Posterior vena cava (tissue), 2 donors: ENCODE data around the gene GMPPA. TPM values are rescaled to one million over a fixed set of nuclear protein-coding genes. Genes with fewer than 3 reads are reported as not detected.

ENCODE experiments used
- DNase-seq: peaks from one replicate; pipeline ENCODE4 v3.0.0-alpha.2; 2020; ENCODE audit warnings: low spot score
- intact Hi-C, 2 donors: fragments of 100-400 bp; cut with DNase I; formaldehyde crosslinking; loops; one replicate each; pipeline versions ENCODE4 v1.14.1 to v1.14.2; 2022 to 2023
- microRNA-seq, 2 donors: library from miRNA; unstranded; fragments of <30 nt; microRNA quantifications; one replicate each; pipeline ENCODE4 v1.2.0, GENCODE V29; 2020 to 2021; ENCODE audit warnings: borderline microRNAs expressed in 2 of 2
- total RNA-seq, 2 donors: library from RNA; stranded (reverse); fragmentation: NEBNext Ultra II Directional; extraction: Animal tissue kit (Norgen Biotek cat#: 25700); gene quantifications; one replicate each; pipeline ENCODE4 v1.2.1, GENCODE V29; 2021
- donor health status: DM: yes; HTN: yes; CAD: no.
- donor health status: DM: yes; HTN: yes; CAD: no.

Gene GMPPA
- total RNA-seq, 2 donors from 2014 or later: 33.9 to 42.8 TPM

DNA sequence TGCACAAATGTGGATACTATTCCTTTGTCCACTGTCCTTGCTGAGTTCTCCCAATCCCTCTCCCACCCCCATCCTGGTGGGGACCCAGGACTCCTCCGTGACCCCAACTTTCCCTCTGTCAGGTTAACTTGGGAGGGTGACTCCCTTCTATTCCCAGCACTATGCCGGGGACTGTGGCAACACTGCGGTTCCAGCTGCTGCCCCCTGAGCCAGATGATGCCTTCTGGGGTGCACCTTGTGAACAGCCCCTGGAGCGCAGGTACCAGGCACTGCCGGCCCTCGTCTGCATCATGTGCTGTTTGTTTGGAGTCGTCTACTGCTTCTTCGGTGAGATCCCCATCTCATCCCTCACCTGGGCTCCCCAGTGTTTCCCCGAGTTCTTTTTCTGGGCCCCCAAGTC is 45.9 kb downstream of the GMPPA start:
- intact Hi-C loops: loop anchor here (2.0 to 10.0 kb wide), 2 partner anchors 94 to 100 kb away; no protein-coding TSS in a partner anchor
- no peak for DNase-seq

DNA sequence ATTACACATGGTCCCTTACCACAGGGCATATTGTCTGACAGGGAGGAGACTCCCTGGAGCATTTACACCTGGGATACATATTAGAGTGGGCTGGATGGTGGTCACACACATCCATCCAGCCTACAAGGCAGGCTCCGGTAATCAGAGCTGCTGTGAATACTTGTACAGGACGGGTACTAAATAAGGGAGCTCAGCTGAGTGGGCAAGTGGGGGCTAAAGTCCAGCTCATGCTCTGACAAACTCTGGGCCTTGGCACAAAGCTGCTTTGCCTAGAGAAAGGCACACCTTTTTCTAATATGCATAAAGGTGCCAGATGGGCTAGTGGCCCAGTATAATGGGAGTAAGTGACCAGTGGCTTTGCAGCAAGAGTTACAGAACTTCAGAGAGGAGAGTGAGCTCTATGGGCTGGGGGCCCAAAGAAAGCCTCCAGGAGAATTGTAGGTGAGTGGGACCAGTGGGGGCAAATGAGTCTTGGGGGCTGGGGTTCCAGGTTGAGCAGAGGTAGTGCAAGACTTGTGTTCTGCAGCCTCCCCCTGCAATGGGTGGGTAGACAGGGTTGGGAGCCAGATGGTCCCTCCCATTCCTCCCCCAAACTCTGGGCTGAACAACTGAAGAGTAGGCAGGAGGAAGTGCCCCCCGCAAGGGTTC is 46.7 kb downstream of the GMPPA start:
- intact Hi-C loops: loop anchor here (2.0 to 10.0 kb wide), 2 partner anchors 93 to 99 kb away; no protein-coding TSS in a partner anchor
- no peak for DNase-seq

- DNase-seq: no peak
- intact Hi-C loops: loop anchor here (2.0 to 10.0 kb wide), 2 partner anchors 93 to 99 kb away; no protein-coding TSS in a partner anchor
These were observed 47.3 kb downstream of the GMPPA start for GRCh38 chr2:219545943-219546352.

DNA sequence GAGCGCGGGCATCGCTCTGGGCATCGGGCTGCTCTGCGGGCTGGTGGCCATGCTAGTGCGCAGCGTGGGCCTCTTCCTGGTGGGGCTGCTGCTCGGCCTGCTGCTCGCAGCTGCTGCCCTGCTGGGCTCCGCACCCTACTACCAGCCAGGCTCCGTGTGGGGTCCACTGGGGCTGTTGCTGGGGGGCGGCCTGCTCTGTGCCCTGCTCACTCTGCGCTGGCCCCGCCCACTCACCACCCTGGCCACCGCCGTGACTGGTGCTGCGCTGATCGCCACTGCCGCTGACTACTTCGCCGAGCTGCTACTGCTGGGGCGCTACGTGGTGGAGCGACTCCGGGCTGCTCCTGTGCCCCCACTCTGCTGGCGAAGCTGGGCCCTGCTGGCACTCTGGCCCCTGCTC is 48.9 kb downstream of the GMPPA start:
- intact Hi-C loops: loop anchor here in 1 of 2 donors (10.0 kb wide), 1 partner anchor 97 kb away; no protein-coding TSS in a partner anchor
- no peak for DNase-seq

DNA sequence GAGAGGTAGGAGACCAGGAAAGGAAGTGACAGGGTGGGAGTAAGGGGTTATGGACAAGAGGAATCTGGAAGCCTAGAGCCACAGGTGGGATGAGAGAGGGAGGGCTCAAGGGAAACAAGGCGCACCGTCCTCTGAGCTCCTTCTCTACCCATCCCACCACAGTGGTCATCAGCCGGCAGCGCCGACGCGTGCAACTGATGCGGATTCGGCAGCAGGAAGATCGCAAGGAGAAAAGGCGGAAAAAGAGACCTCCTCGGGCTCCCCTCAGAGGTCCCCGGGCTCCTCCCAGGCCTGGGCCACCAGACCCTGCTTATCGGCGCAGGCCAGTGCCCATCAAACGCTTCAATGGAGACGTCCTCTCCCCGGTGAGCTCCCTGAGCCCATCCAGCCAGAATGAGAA is 50.3 kb downstream of the GMPPA start:
- intact Hi-C loops: loop anchor here in 1 of 2 donors (10.0 kb wide), 1 partner anchor 96 kb away; no protein-coding TSS in a partner anchor
- no peak for DNase-seq

DNA sequence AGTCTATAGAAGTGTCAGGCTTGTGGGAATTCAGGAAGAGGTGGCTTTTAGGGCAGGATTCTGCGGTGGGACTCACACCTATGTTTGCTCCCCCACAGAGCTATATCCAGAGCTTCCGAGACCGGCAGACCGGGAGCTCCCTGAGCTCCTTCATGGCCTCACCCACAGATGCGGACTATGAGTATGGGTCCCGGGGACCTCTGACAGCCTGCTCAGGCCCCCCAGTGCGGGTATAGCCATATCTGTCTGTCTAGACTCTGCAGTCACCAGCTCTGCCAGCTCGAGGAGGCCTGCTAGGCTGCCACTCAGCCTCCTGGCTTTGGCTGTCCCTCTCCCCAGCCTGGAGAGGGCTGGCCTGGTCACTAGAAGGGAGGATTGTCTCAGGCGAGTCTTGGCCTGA is 50.9 kb downstream of the GMPPA start:
- DNase-seq: no peak
- intact Hi-C loops: loop anchor here in 1 of 2 donors (10.0 kb wide), 1 partner anchor 95 kb away; no protein-coding TSS in a partner anchor

- peak; percentile 83 for DNase-seq
- intact Hi-C loops: no loop called here
These were observed 53.0 kb downstream of the GMPPA start for GRCh38 chr2:219551441-219552381.

- intact Hi-C loops: no loop called here
These were observed 53.9 kb downstream of the GMPPA start for GRCh38 chr2:219552382-219553167.

DNA sequence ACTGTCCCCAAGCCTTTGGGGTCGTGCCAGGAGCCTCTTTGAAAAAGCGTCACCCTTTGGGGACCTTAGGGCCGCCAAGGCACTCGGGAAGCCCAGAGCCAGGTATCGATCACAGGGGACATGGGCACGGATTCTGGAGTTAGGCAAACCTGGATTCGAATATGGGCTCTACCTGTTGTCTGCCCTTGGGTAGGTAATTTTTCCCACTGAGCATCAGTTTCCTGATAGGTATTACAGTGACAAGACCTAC is 54.4 kb downstream of the GMPPA start:
- intact Hi-C loops: no loop called here
- no peak for DNase-seq

More at GRCh38 chr2:219552382-219553167, 53.9 kb downstream of the GMPPA start:
- peak; percentile 95 for DNase-seq

DNA sequence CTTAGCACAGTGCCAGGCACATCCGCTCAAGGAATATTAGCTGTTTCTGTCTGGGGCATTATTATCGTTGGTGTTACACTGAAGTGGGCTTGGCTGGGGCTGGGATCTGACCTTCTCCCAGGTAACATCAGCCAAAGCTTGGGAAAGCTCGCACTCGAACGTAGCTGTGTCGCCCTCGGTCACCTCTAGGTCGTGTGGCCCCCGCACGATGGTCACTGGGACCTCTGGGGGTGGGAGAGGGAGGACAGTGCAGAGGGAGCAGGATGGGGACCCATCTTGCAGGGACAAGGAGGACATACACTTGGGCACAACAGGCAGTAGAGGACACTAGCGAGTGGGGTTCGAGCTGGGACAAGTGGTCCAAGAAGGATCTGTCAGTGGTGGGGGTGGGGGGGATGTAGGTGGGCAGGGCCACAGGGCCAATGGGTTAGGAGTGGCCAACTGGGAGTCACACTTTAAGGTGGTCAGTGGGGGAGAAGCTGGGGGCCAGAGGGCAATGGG is 54.8 kb downstream of the GMPPA start:
- intact Hi-C loops: no loop called here
- no peak for DNase-seq

GRCh38 chr2:219554350-219554749 is 55.7 kb downstream of the GMPPA start:
- intact Hi-C loops: no loop called here
- peak; percentile 79 for DNase-seq

DNA sequence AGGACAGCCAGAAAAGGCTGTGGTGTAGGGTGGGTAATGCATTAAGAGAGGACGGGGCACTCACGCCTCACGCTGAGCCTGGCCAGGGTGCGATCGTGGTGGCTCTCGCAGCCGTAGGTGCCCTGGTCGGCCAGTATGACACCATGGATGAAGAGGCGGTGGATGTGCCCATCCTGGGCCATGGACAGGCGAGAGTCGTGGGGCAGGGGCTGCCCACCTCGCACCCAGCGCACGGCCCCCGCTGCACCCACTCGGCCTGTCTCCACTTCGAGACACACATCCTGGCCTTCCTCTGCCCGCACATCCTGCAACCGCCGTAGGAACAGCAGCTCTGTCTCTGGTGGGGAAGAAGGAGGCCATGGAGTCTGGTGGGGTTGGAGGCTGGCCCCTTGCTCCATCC is 57.3 kb downstream of the GMPPA start:
- intact Hi-C loops: no loop called here
- DNase-seq: no peak

DNA sequence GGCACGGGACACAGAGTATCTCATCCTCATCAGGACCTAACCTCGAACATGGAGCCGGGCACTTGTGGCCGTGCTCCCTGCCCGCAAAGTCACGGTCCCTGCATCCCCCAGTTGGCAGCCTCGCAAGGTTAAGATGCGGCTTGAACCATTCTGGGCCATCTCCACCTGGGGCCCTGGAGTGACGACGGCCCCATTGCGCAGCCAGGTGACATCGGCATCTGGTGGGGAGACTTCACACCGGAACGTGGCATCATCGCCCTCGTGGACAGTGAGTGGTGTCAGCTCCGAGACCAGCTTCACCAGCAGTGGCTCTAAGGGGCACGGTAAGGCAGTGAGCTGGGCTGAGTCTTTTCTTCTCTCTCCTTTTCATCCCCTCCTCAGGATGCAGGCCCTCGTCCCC is 57.7 kb downstream of the GMPPA start:
- intact Hi-C loops: no loop called here
- DNase-seq: no peak

Small RNAs within 50 kb of the gene (microRNA-seq; reads per million reads assigned to microRNA genes)
- 0 to 0.65 reads per million in 2 donors for gene MIR3132

Other genes with a start within 250 kb of the GMPPA start
- gene TUBA4B, start 245.6 kb upstream of the GMPPA start, total RNA-seq: not detected
- 10 to 100 TPM; 25.6 to 25.9 TPM for gene TUBA4A, start 245.0 kb upstream of the GMPPA start, total RNA-seq
- 10 to 100 TPM; 42.0 to 45.7 TPM for gene DNAJB2, start 219.5 kb upstream of the GMPPA start, total RNA-seq
- gene PTPRN, start 189.5 kb upstream of the GMPPA start, total RNA-seq: not detected
- not detected for gene RESP18, start 166.1 kb upstream of the GMPPA start, total RNA-seq
- gene DNPEP, start 111.0 kb upstream of the GMPPA start, total RNA-seq: 10 to 100 TPM; 41.9 to 44.0 TPM
- 1,000 to 10,000 TPM; 6,561 to 7,652 TPM for gene DES, start 80.5 kb upstream of the GMPPA start, total RNA-seq
- gene SPEG, start 64.0 kb upstream of the GMPPA start, total RNA-seq: 100 to 1,000 TPM; 175 to 217 TPM
- under 1 TPM in 1 of 2 donors, not detected in 1; 0.38 TPM for gene ASIC4, start 15.6 kb downstream of the GMPPA start, total RNA-seq
- gene CHPF, start 44.9 kb downstream of the GMPPA start, total RNA-seq: 10 to 100 TPM; 42.9 to 51.1 TPM
- 1 to 10 TPM; 3.0 to 3.2 TPM for gene TMEM198, start 45.1 kb downstream of the GMPPA start, total RNA-seq
- 10 to 100 TPM; 40.7 to 57.7 TPM for gene OBSL1, start 72.6 kb downstream of the GMPPA start, total RNA-seq
- under 1 TPM in 1 of 2 donors, not detected in 1; 0.37 TPM for gene INHA, start 73.4 kb downstream of the GMPPA start, total RNA-seq
- 10 to 100 TPM; 18.6 to 22.4 TPM for gene STK11IP, start 99.0 kb downstream of the GMPPA start, total RNA-seq
- 10 to 100 TPM in 1 of 2 donors, 1 to 10 TPM in 1; 6.2 to 10.1 TPM for gene SLC4A3, start 128.7 kb downstream of the GMPPA start, total RNA-seq